GM12878 (cell line): ENCODE measurements around the gene HNF4A. TPM values are rescaled to one million over a fixed set of nuclear protein-coding genes. Genes with fewer than 3 reads are reported as not detected.

Experiments
- ATAC-seq: fragments of 200-7000 bp; cut with Tn5 transposase; 3 replicates; pipeline ENCODE4 v1.9.1; 2020; ENCODE audit warnings: mild to moderate bottlenecking, moderate library complexity
- BruUV-seq: library from RNA; stranded (reverse); fragments of 400-500 nt; replicated peaks from 2 replicates; lab custom pipeline; 2021; lab: Mats Ljungman, UMichigan
- CTCF ChIA-PET: fragments of 300-600 bp; sonication (Branson Sonifier 250); formaldehyde crosslinking; extraction: SDS; loops from one replicate; lab custom pipeline; 2021; ENCODE audit warnings: inconsistent platforms; lab: Yijun Ruan, JAX
- POLR2A ChIA-PET: fragments of 350-600 bp; formaldehyde crosslinking; extraction: SDS; loops from one replicate; lab custom pipeline; 2021; ENCODE audit warnings: inconsistent platforms; lab: Charles Lee
- RAD21 ChIA-PET: fragments of 300-600 bp; sonication (Branson Sonifier 250); formaldehyde crosslinking; loops from one replicate; lab custom pipeline; 2023; ENCODE audit warnings: antibody characterized with exemption; ENCODE audit not compliant: unreplicated experiment; lab: Charles Lee
- SMC1A ChIA-PET: fragments of 300-600 bp; sonication (Branson Sonifier 250); formaldehyde crosslinking; loops from one replicate; lab custom pipeline; 2023; ENCODE audit not compliant: unreplicated experiment, uncharacterized antibody; lab: Charles Lee
- DNase-seq: peaks from one replicate; pipeline ENCODE4 v3.0.0-alpha.2; 2011; ENCODE audit warnings: low read depth, low spot score
- FAIRE-seq: peaks from 3 replicates; lab custom pipeline; 2011; peaks lifted over from hg19 to GRCh38; lab: Jason Lieb, UNC
- H2AFZ ChIP-seq: 2 replicates; pipeline ENCODE4 v1.6.0; 2011; ENCODE audit warnings: low read depth, low read length, control low read depth; ENCODE audit not compliant: control insufficient read depth
- H3K27ac ChIP-seq: 2 replicates; pipeline ENCODE4 v1.5.1; 2011; ENCODE audit warnings: control low read depth; ENCODE audit not compliant: control insufficient read depth, insufficient read depth
- H3K27me3 ChIP-seq, 2 experiments: replicated peaks in 1 of 2; 2 replicates each; pipeline versions ENCODE4 v1.6.0 to v1.6.1; 2011; ENCODE audit warnings: low read length in 1 of 2; ENCODE audit not compliant: control insufficient read depth in 2 of 2, insufficient read depth in 2 of 2
- H3K36me3 ChIP-seq, 2 experiments: 2 replicates each; pipeline ENCODE4 v1.5.1; 2011; ENCODE audit warnings: low read length in 1 of 2; ENCODE audit not compliant: control insufficient read depth in 2 of 2, insufficient read depth in 2 of 2
- H3K4me1 ChIP-seq: 2 replicates; pipeline ENCODE4 v1.6.1; 2011; ENCODE audit warnings: mild to moderate bottlenecking, low read length, moderate library complexity, mixed read lengths; ENCODE audit not compliant: control insufficient read depth, insufficient read depth
- H3K4me2 ChIP-seq: 2 replicates; pipeline ENCODE4 v1.6.0; 2011; ENCODE audit warnings: control low read depth; ENCODE audit not compliant: control insufficient read depth, insufficient read depth
- H3K4me3 ChIP-seq: fragments of 200-600 bp; sonication (generic); 2 replicates; pipeline ENCODE4 v1.5.1; 2016
- H3K79me2 ChIP-seq: 2 replicates; pipeline ENCODE4 v1.6.0; 2011; ENCODE audit warnings: low read length; ENCODE audit not compliant: control insufficient read depth, insufficient read depth
- H3K9ac ChIP-seq: 2 replicates; pipeline ENCODE4 v1.8.0; 2011; ENCODE audit warnings: low read length, control low read depth, mixed read lengths; ENCODE audit not compliant: control insufficient read depth, insufficient read depth
- H3K9me3 ChIP-seq: replicated peaks from 3 replicates; pipeline ENCODE4 v1.5.1; 2011; ENCODE audit warnings: mild to moderate bottlenecking, low read length; ENCODE audit not compliant: control insufficient read depth, insufficient read depth
- H4K20me1 ChIP-seq: 2 replicates; pipeline ENCODE4 v1.6.0; 2011; ENCODE audit not compliant: control insufficient read depth, insufficient read depth
- BCL3 ChIP-seq: IDR thresholded peaks from 2 replicates; pipeline ENCODE4 v1.6.1; 2011; ENCODE audit warnings: borderline replicate concordance, low read depth, mild to moderate bottlenecking, moderate library complexity, low read length; ENCODE audit not compliant: insufficient read depth, poor library complexity, severe bottlenecking
- CBX5 ChIP-seq: sonication (generic); IDR thresholded peaks from 2 replicates; pipeline ENCODE4 v1.6.1; 2016; ENCODE audit warnings: low read depth, moderate library complexity, mild to moderate bottlenecking, inconsistent platforms
- E2F8 ChIP-seq: fragments of 450-650 bp; IDR thresholded peaks from 2 replicates; pipeline ENCODE4 v1.6.1; 2018; ENCODE audit warnings: mild to moderate bottlenecking, low read depth, moderate library complexity; ENCODE audit not compliant: partially characterized antibody
- IRF5 ChIP-seq: fragments of 450-650 bp; IDR thresholded peaks from 2 replicates; pipeline ENCODE4 v1.6.1; 2017; ENCODE audit warnings: borderline replicate concordance
- KDM1A ChIP-seq: fragments of 200-600 bp; sonication (generic); IDR thresholded peaks from 2 replicates; pipeline ENCODE4 v1.6.1; 2016; ENCODE audit warnings: borderline replicate concordance
- MXI1 ChIP-seq: fragments of 150-350 bp; IDR thresholded peaks from 2 replicates; pipeline ENCODE4 v1.6.1; 2011; ENCODE audit warnings: low read depth, mild to moderate bottlenecking, inconsistent platforms, low read length, improper control_type of control experiment
- NFIC ChIP-seq: IDR thresholded peaks from 2 replicates; pipeline ENCODE4 v1.6.1; 2012; ENCODE audit warnings: low read depth, mild to moderate bottlenecking, inconsistent platforms, low read length, moderate library complexity
- POLR2AphosphoS5 ChIP-seq: IDR thresholded peaks from 2 replicates; pipeline ENCODE4 v1.6.1; 2011; ENCODE audit warnings: mild to moderate bottlenecking, low read length, inconsistent platforms
- SMC3 ChIP-seq: IDR thresholded peaks from 2 replicates; pipeline ENCODE4 v1.6.1; 2011; ENCODE audit warnings: low read length, improper control_type of control experiment, borderline replicate concordance
- SPI1 ChIP-seq: IDR thresholded peaks from 2 replicates; pipeline ENCODE4 v1.6.1; 2011; ENCODE audit warnings: low read depth, mild to moderate bottlenecking, low read length, moderate library complexity, borderline replicate concordance; ENCODE audit not compliant: insufficient read depth
- STAT3 ChIP-seq: IDR thresholded peaks from 2 replicates; pipeline ENCODE4 v1.6.1; 2011; ENCODE audit warnings: low read depth, low read length, improper control_type of control experiment
- ZBTB33 ChIP-seq: fragments of 450-650 bp; IDR thresholded peaks from 2 replicates; pipeline ENCODE4 v1.6.1; 2017; ENCODE audit warnings: mild to moderate bottlenecking
- ZBTB4 ChIP-seq: fragments of 450-650 bp; formaldehyde crosslinking; IDR thresholded peaks from 2 replicates; pipeline ENCODE4 v1.4.0; 2022; ENCODE audit warnings: mild to moderate bottlenecking, moderate library complexity
- ZSCAN29 ChIP-seq: fragments of 450-650 bp; IDR thresholded peaks from 2 replicates; pipeline ENCODE4 v1.6.1; 2017; ENCODE audit warnings: mild to moderate bottlenecking, moderate library complexity
- WGBS: methylation state at CpG from one replicate; pipeline ENCODE4 v1.1.6; 2016; ENCODE audit warnings: low lambda C conversion rate; ENCODE audit not compliant: insufficient replicate concordance, insufficient coverage; ENCODE audit errors: missing lambda C conversion rate; 5-methylcytosine and 5-hydroxymethylcytosine counted together
- in situ Hi-C: fragments of 300-500 bp; cut with MboI; formaldehyde crosslinking; loops from 9 replicates; pipeline ENCODE4 v1.14.3; 2018; ENCODE audit warnings: mixed read lengths
- intact Hi-C: fragments of 100-400 bp; cut with micrococcal nuclease; formaldehyde crosslinking; loops from one replicate; pipeline ENCODE4 v1.14.2; 2022; ENCODE audit not compliant: unreplicated experiment
- polyA plus RNA-seq, 11 experiments: library from polyadenylated mRNA; depleted of rRNA in 4 of 11; unstranded in 6 of 11; stranded (reverse) in 5 of 11; fragments of >200 nt; fragmentation: Nextera tagmentation in 4 of 11; fragmentation: Illumina TruSeq in 1 of 11; extraction: Ambion mirVana in 4 of 11; extraction: Trizol in 1 of 11; gene quantifications; 1 replicate in 1 of 11; 2 replicates in 10 of 11; pipeline versions ENCODE4 v1.2.1 to v1.2.3, GENCODE V29; 2011 to 2016; ENCODE audit warnings: inconsistent platforms in 2 of 11, missing spikeins in 2 of 11, low read depth in 1 of 11
- total RNA-seq, 4 experiments: library from RNA; depleted of rRNA in 3 of 4; stranded (reverse); fragments of >200 nt in 3 of 4; fragmentation: Illumina TruSeq in 1 of 4; extraction: Trizol in 1 of 4; gene quantifications; 2 replicates each; pipeline versions ENCODE4 v1.2.1 to v1.2.3, GENCODE V29; 2013 to 2021

Gene HNF4A
- total and polyA plus RNA-seq, 10 of the 15 experiments (the other 5 are each of a cell fraction or from before 2014, with no cell fraction given): 0.21 TPM; not detected in 9

GRCh38 chr20:44358776-44359175, 3.3 kb downstream of the HNF4A start:
- no peak overlapping the region for H3K9ac ChIP-seq
- H3K4me2 ChIP-seq: no peak overlapping the region
- H3K4me3 ChIP-seq: no peak overlapping the region
- POLR2A ChIA-PET: no interaction called here
- H3K27ac ChIP-seq: no peak overlapping the region
- H2AFZ ChIP-seq: no peak overlapping the region
- no peaks in the 10 kb centered on the region for H3K4me1 ChIP-seq
- H3K27me3 ChIP-seq: no peaks in the 10 kb centered on the region; a peak in 1 of 4 replicates
- no peaks in the 10 kb centered on the region for H4K20me1 ChIP-seq
- SMC1A ChIA-PET: interaction anchor here (1.6 kb wide), 1 partner anchor 9 kb away, joined by 5 read pairs; no protein-coding TSS in a partner anchor
- intact Hi-C loops (no loop called here), in situ Hi-C loops (no loop called here)
- WGBS: 52% methylated on average over 8 of the region's 8 CpGs
- H3K79me2 ChIP-seq: no peaks in the 10 kb centered on the region
- H3K36me3 ChIP-seq: no peaks in the 10 kb centered on the region
- ATAC-seq: no peak
- no peak for FAIRE-seq
- CTCF ChIA-PET: no interaction called here
- H3K9me3 ChIP-seq: no peaks in the 10 kb centered on the region
- DNase-seq: no peak
- BruUV-seq: no TSS peak
- RAD21 ChIA-PET: no interaction called here
- TF ChIP-seq KDM1A: no peak
- TF ChIP-seq BCL3: no peak
- no peak for TF ChIP-seq NFIC
- no peak for TF ChIP-seq E2F8
- no peak for TF ChIP-seq MXI1
- no peak for TF ChIP-seq POLR2AphosphoS5
- TF ChIP-seq ZBTB4 (CRISPR knock-in tag): no peak
- TF ChIP-seq SMC3: no peak
- no peak for TF ChIP-seq STAT3
- no peak for TF ChIP-seq CBX5
- no peak for TF ChIP-seq SPI1
- TF ChIP-seq IRF5: no peak
- no peak for TF ChIP-seq ZBTB33
- no peak for TF ChIP-seq ZSCAN29
